ENCODE measurements around the gene RTN4R.

- TF ChIP-seq YY1 (IDR thresholded peaks at IDR 0.05; ENCODE audit: insufficient read depth, insufficient replicate concordance, low read depth, low read length) = no peak
- TF ChIP-seq, protein P1, sequence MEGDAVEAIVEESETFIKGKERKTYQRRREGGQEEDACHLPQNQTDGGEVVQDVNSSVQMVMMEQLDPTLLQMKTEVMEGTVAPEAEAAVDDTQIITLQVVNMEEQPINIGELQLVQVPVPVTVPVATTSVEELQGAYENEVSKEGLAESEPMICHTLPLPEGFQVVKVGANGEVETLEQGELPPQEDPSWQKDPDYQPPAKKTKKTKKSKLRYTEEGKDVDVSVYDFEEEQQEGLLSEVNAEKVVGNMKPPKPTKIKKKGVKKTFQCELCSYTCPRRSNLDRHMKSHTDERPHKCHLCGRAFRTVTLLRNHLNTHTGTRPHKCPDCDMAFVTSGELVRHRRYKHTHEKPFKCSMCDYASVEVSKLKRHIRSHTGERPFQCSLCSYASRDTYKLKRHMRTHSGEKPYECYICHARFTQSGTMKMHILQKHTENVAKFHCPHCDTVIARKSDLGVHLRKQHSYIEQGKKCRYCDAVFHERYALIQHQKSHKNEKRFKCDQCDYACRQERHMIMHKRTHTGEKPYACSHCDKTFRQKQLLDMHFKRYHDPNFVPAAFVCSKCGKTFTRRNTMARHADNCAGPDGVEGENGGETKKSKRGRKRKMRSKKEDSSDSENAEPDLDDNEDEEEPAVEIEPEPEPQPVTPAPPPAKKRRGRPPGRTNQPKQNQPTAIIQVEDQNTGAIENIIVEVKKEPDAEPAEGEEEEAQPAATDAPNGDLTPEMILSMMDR (CRISPR knock-in tag; IDR thresholded peaks at IDR 0.05) = no peak
- TF ChIP-seq ZNF770 (CRISPR knock-in tag; IDR thresholded peaks at IDR 0.05) = no peak
- no peak for TF ChIP-seq POLR2A (IDR thresholded peaks at IDR 0.05; ENCODE audit: insufficient read depth in 1 of 2, low read depth in 2 of 2, low read length in 2 of 2)
- TF ChIP-seq EP300 (IDR thresholded peaks at IDR 0.05; ENCODE audit: low read depth in 2 of 2, low read length in 2 of 2) = no peak
- no peak for TF ChIP-seq EP300 (CRISPR knock-in tag; IDR thresholded peaks at IDR 0.05; ENCODE audit: borderline replicate concordance)
- no peak for TF ChIP-seq FOXK2 (IDR thresholded peaks at IDR 0.05)
- no peak for TF ChIP-seq TCF12 (IDR thresholded peaks at IDR 0.05)
- no peak for TF ChIP-seq TCF12 (CRISPR knock-in tag; IDR thresholded peaks at IDR 0.05)
- no peak for TF ChIP-seq ZNF274 (CRISPR knock-in tag; IDR thresholded peaks at IDR 0.05)
- no peak for TF ChIP-seq ZBTB3 (CRISPR knock-in tag; IDR thresholded peaks at IDR 0.05; ENCODE audit: borderline replicate concordance, low read depth)
- TF ChIP-seq CHD2 (IDR thresholded peaks at IDR 0.05; ENCODE audit: low read depth, low read length) = no peak
Measured at GRCh38 chr22:20224917-20225692, 43.0 kb downstream of the RTN4R start.

Measured in HepG2 (cell line).